Retinal pigment epithelial cell (primary cell): ENCODE results near the gene SYT1.

Source experiments
- DNase-seq: peaks from one replicate; pipeline ENCODE4 v3.0.0-alpha.2; 2010; ENCODE audit warnings: low read depth
- H3K4me3 ChIP-seq: 2 replicates; pipeline ENCODE4 v1.5.1; 2011; ENCODE audit warnings: mild to moderate bottlenecking, low read length, control low read depth, moderate library complexity
- CTCF ChIP-seq: conservative IDR thresholded peaks from 2 replicates; pipeline ENCODE4 v1.5.1; 2011; ENCODE audit warnings: low read depth, low read length, control low read depth, inconsistent platforms

SYT1 gene

DNA sequence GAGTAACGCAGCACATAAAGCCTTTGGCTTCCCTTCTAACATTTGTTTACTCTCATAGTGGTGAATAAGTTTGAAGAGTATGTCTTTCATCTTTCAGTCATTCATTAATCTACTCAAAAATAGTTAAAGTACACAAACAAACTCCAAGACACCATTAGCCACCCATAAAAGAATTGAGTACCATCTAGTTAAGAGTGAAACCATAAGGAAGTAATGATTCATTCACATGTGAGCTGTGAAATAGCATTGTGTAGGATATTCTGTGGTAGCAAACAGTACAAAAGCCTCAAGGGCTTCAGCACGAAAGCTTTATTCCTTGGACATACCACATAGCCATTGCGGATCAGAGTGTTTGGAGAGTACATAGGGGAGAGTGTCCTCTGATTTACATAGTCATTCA is 13.9 kb downstream of the SYT1 start:
- no peak for TF ChIP-seq CTCF
- no peak for DNase-seq
- H3K4me3 ChIP-seq: no peak overlapping the region

GRCh38 chr12:78878866-78879265 is 14.3 kb downstream of the SYT1 start:
- no peak for DNase-seq
- no peak overlapping the region for H3K4me3 ChIP-seq
- no peak for TF ChIP-seq CTCF

DNA sequence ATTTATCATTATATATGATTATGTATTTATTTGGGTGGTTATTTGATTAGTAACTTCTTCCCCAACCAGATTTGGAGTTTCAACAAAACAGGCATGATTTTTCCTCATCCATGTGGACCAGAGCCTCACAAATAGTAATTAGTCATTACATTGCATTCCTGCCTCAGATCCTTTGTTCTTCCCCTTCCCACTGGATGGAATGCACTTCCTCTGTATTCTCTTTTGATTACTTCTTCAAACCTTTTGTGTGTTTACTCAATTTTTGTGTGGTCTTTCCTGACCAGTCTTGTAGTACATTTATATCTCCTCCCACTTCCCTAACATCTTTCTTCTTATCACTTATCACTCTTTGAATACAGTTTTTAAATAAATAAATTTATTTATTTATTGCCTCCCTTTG is 15.5 kb downstream of the SYT1 start:
- DNase-seq: no peak
- H3K4me3 ChIP-seq: no peak overlapping the region
- no peak for TF ChIP-seq CTCF

- no peak for DNase-seq
- no peak for TF ChIP-seq CTCF
- H3K4me3 ChIP-seq: no peak overlapping the region
Measured at GRCh38 chr12:78881685-78882084, 17.1 kb downstream of the SYT1 start.

- TF ChIP-seq CTCF: no peak
- no peak for DNase-seq
- H3K4me3 ChIP-seq: no peak overlapping the region
Measured at GRCh38 chr12:78885466-78885865, 20.9 kb downstream of the SYT1 start.

GRCh38 chr12:78886719-78887407 is 22.3 kb downstream of the SYT1 start:
- no peak overlapping the region for H3K4me3 ChIP-seq
- TF ChIP-seq CTCF: no peak
- DNase-seq: no peak

GRCh38 chr12:78887444-78887843 is 22.9 kb downstream of the SYT1 start:
- H3K4me3 ChIP-seq: no peak overlapping the region
- TF ChIP-seq CTCF: no peak
- no peak for DNase-seq
